ENCODE results near the gene CPLANE2.

CPLANE2 gene

GRCh38 chr1:16181887-16182719, 54.9 kb downstream of the CPLANE2 start:
- no peak overlapping the region for H3K4me3 ChIP-seq (ENCODE audit: low read depth, low read length)
- in situ Hi-C loops (cut with HindIII; ENCODE audit: low sequenced_read_pairs), result no loop called here
- peak; percentile 92 for DNase-seq (ENCODE audit: low read depth, low spot score)
- no peak for TF ChIP-seq CTCF (IDR thresholded peaks at IDR 0.05; ENCODE audit: low read depth, low read length)

Data from astrocyte of the spinal cord (primary cell).